ENCODE data around the gene ANKRD49.

The ANKRD49 gene

DNA sequence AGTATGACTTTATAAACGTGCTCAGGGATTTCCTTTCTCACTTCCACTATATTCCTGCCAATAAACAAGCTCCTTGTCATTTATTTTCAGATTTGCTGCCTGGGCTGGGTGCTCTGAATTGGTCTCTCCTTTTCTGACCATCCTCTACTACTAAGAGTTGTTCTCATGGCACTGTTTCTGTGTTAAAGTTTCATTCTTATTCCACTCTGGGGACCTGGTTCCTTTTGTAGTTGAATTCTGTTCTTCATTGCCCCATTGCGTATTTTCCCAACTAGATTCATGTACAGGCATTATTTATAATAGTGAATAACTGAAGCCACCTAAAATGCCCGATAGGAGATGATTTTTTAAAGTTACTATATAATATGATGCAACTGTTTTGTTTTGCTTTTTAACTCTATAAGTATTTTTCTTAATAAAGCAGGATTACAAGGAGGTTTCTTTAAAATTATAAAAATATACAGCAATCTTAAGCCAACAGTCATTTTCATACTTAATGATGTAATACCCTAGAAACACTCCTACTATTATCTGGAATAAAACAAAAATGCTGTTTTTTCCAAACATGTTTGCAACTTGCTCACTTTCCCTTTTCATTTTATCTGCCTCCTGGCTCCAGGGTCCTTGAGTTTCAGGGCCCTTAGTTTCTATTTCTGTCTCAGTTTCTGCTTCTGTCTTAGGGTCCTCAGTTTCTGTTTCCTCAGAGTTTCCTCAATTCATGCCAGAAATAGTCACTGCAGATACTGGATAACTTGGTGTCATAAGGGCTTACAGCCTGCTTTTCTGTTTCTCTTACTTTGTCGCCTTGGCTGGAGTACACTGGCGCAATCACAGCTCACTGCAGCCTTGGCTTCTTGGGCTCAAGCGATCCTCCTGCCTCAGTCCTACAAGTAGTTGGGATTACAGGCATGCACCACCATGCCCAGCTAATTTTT lies 40.2 kb downstream of the ANKRD49 start:
- Histone ChIP-seq H3K27ac (ENCODE audit: low read length) (no peak overlapping the region), H3F3A (ENCODE audit: insufficient read depth, low read length) (no peaks in the 10 kb centered on the region), H3K9ac (ENCODE audit: low read length) (no peak overlapping the region), H3K9me3 (replicated peaks; ENCODE audit: insufficient read depth, low read length) (no peaks in the 10 kb centered on the region), H3K9me2 (replicated peaks; ENCODE audit: insufficient read depth, low read length) (no peaks in the 10 kb centered on the region), H2AFZ (ENCODE audit: low read length) (no peak overlapping the region), H3K27me3 (replicated peaks; ENCODE audit: insufficient read depth, low read length) (no peaks in the 10 kb centered on the region), H4K20me1 (ENCODE audit: insufficient read depth, low read length) (no peaks in the 10 kb centered on the region), H3K4me2 (ENCODE audit: low read depth, low read length) (no peak overlapping the region), H3K4me3 (ENCODE audit: low read length) (no peak overlapping the region), H3K79me2 (ENCODE audit: low read length) (no peaks in the 10 kb centered on the region), H3K4me1 (ENCODE audit: low read length) (no peaks in the 10 kb centered on the region), H3K36me3 (replicated peaks; ENCODE audit: insufficient read depth, low read length) (no peaks in the 10 kb centered on the region)
- TF ChIP-seq, protein P1, sequence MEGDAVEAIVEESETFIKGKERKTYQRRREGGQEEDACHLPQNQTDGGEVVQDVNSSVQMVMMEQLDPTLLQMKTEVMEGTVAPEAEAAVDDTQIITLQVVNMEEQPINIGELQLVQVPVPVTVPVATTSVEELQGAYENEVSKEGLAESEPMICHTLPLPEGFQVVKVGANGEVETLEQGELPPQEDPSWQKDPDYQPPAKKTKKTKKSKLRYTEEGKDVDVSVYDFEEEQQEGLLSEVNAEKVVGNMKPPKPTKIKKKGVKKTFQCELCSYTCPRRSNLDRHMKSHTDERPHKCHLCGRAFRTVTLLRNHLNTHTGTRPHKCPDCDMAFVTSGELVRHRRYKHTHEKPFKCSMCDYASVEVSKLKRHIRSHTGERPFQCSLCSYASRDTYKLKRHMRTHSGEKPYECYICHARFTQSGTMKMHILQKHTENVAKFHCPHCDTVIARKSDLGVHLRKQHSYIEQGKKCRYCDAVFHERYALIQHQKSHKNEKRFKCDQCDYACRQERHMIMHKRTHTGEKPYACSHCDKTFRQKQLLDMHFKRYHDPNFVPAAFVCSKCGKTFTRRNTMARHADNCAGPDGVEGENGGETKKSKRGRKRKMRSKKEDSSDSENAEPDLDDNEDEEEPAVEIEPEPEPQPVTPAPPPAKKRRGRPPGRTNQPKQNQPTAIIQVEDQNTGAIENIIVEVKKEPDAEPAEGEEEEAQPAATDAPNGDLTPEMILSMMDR (IDR thresholded peaks at IDR 0.05; ENCODE audit: low read length): no peak
- no peak for TF ChIP-seq EZH2phosphoT487 (IDR thresholded peaks at IDR 0.05; ENCODE audit: low read length)
- TF ChIP-seq EZH2 (optimal IDR thresholded peaks at IDR 0.05; ENCODE audit: low read depth, low read length): no peak
- DNase-seq: no peak

DNA sequence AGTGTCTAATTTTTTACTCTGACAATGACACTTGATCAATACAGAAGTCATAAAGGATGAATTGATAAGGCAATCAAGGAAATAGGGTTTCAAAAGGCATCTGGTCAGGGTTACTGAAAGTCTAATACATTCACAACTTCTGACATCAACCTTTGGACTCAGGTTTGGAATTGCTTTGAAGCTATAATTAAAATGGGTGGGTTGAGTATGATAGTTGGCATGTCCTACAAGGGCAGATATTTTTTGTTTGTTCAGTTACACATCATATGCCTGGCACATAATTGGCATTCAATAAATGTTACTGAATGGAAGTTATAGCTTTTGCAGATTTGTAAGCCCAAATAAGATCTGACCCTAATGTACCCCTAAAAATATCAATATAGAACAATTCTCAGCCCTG lies 42.6 kb downstream of the ANKRD49 start:
- no peaks in the 10 kb centered on the region for H3K27me3 ChIP-seq (replicated peaks; ENCODE audit: insufficient read depth, low read length)
- H2AFZ ChIP-seq (ENCODE audit: low read length): no peak overlapping the region
- H3K9me2 ChIP-seq (replicated peaks; ENCODE audit: insufficient read depth, low read length): no peaks in the 10 kb centered on the region
- H3K9me3 ChIP-seq (replicated peaks; ENCODE audit: insufficient read depth, low read length): no peaks in the 10 kb centered on the region
- no peak for DNase-seq
- TF ChIP-seq, protein P1 (IDR thresholded peaks at IDR 0.05; ENCODE audit: low read length): no peak
- no peak for TF ChIP-seq EZH2phosphoT487 (IDR thresholded peaks at IDR 0.05; ENCODE audit: low read length)
- no peak for TF ChIP-seq EZH2 (optimal IDR thresholded peaks at IDR 0.05; ENCODE audit: low read depth, low read length)
- H3K9ac ChIP-seq (ENCODE audit: low read length): no peak overlapping the region
- H3K36me3 ChIP-seq (replicated peaks; ENCODE audit: insufficient read depth, low read length): no peaks in the 10 kb centered on the region
- no peaks in the 10 kb centered on the region for H4K20me1 ChIP-seq (ENCODE audit: insufficient read depth, low read length)
- no peak overlapping the region for H3K4me3 ChIP-seq (ENCODE audit: low read length)
- no peak overlapping the region for H3K27ac ChIP-seq (ENCODE audit: low read length)
- H3K4me1 ChIP-seq (ENCODE audit: low read length): no peaks in the 10 kb centered on the region
- H3K4me2 ChIP-seq (ENCODE audit: low read depth, low read length): no peak overlapping the region
- no peaks in the 10 kb centered on the region for H3K79me2 ChIP-seq (ENCODE audit: low read length)
- no peaks in the 10 kb centered on the region for H3F3A ChIP-seq (ENCODE audit: insufficient read depth, low read length)

DNA sequence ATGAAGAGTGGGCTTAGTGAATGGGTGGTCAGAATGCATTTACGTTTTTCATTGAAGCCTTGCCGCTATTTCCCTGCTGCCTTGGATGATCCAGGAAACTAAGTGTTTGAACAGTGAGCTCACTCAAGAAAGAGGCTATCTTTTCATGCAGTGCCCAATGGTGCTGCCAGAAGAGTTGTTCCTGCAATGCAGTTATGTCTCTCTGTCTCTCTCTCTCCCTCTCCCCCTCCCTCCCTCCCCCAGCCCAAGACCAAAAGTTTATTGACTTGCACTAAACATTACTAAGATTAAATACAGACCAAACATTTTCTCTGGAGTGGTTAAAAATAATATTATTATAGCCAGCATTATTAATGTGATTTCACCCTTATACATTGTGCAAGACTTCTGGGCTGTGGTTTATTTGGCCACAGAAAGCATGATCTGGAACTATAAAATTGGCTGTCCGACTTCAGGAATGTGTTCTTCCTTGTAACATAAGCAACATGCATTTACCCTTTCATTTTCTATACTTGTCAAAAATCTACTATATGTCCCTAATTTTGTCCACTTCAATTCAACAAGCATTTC lies 43.3 kb downstream of the ANKRD49 start:
- no peak overlapping the region for H3K9ac ChIP-seq (ENCODE audit: low read length)
- H3F3A ChIP-seq (ENCODE audit: insufficient read depth, low read length): no peaks in the 10 kb centered on the region
- no peak overlapping the region for H3K4me3 ChIP-seq (ENCODE audit: low read length)
- no peaks in the 10 kb centered on the region for H3K27me3 ChIP-seq (replicated peaks; ENCODE audit: insufficient read depth, low read length)
- H3K27ac ChIP-seq (ENCODE audit: low read length): no peak overlapping the region
- no peaks in the 10 kb centered on the region for H3K9me2 ChIP-seq (replicated peaks; ENCODE audit: insufficient read depth, low read length)
- no peak for DNase-seq
- H3K79me2 ChIP-seq (ENCODE audit: low read length): no peaks in the 10 kb centered on the region
- no peak overlapping the region for H3K4me2 ChIP-seq (ENCODE audit: low read depth, low read length)
- no peaks in the 10 kb centered on the region for H3K36me3 ChIP-seq (replicated peaks; ENCODE audit: insufficient read depth, low read length)
- H3K4me1 ChIP-seq (ENCODE audit: low read length): no peaks in the 10 kb centered on the region
- H2AFZ ChIP-seq (ENCODE audit: low read length): no peak overlapping the region
- H3K9me3 ChIP-seq (replicated peaks; ENCODE audit: insufficient read depth, low read length): no peaks in the 10 kb centered on the region
- no peaks in the 10 kb centered on the region for H4K20me1 ChIP-seq (ENCODE audit: insufficient read depth, low read length)
- no peak for TF ChIP-seq EZH2phosphoT487 (IDR thresholded peaks at IDR 0.05; ENCODE audit: low read length)
- TF ChIP-seq, protein P1 (IDR thresholded peaks at IDR 0.05; ENCODE audit: low read length): no peak
- no peak for TF ChIP-seq EZH2 (optimal IDR thresholded peaks at IDR 0.05; ENCODE audit: low read depth, low read length)
